Effector CD4-positive, alpha-beta T cell (primary cell): Measurements from ENCODE around the gene PRKG2.
"Not testable (repeated sequence)": the region's sequence is repeated elsewhere in the genome, so short reads cannot be mapped to it uniquely, and the experiment has no call there.

Source experiments
- DNase-seq: peaks from one replicate; pipeline ENCODE4 v3.0.0-alpha.2; 2020
- total RNA-seq: gene quantifications from one replicate; lab custom pipeline; 2026; lab: John Stamatoyannopoulos, UW

The PRKG2 gene
- 4.7 reads per million, percentile 18 among the genes with 10 or more reads in this experiment for total RNA-seq

- DNase-seq: no peak
These were observed at the start of gene PRKG2 for GRCh38 chr4:81214881-81215868. Gene PRKG2, minus strand, starts transcription at chr4:81215222. Its CDS starts 10,175 bp downstream, at chr4:81205047.

- DNase-seq: no peak
These were observed 45.5 kb upstream of the PRKG2 start for GRCh38 chr4:81260443-81261101.

- DNase-seq: no peak
These were observed 44.0 kb upstream of the PRKG2 start for GRCh38 chr4:81258841-81259550.

- DNase-seq: no peak
These were observed 42.8 kb upstream of the PRKG2 start for GRCh38 chr4:81257816-81258215.

GRCh38 chr4:81257021-81257420 lies 42.0 kb upstream of the PRKG2 start:
- no peak for DNase-seq

GRCh38 chr4:81256059-81256970 lies 41.3 kb upstream of the PRKG2 start:
- no peak for DNase-seq

- DNase-seq: no peak
These were observed 40.5 kb upstream of the PRKG2 start for GRCh38 chr4:81255524-81255923.

- no peak for DNase-seq
These were observed 35.4 kb upstream of the PRKG2 start for GRCh38 chr4:81250430-81250829.

- DNase-seq: no peak
These were observed 30.4 kb upstream of the PRKG2 start for GRCh38 chr4:81245218-81246009.

GRCh38 chr4:81237791-81238190 lies 22.8 kb upstream of the PRKG2 start:
- no peak for DNase-seq

GRCh38 chr4:81235982-81236749 lies 21.1 kb upstream of the PRKG2 start:
- no peak for DNase-seq

- DNase-seq: no peak
These were observed 12.9 kb upstream of the PRKG2 start for GRCh38 chr4:81227968-81228367.

- no peak for DNase-seq
These were observed 12.1 kb upstream of the PRKG2 start for GRCh38 chr4:81227138-81227537.

GRCh38 chr4:81225252-81225651 lies 10.2 kb upstream of the PRKG2 start:
- DNase-seq: no peak

GRCh38 chr4:81222082-81222472 lies 7.1 kb upstream of the PRKG2 start:
- DNase-seq: not testable (repeated sequence)

- no peak for DNase-seq
These were observed 6.5 kb upstream of the PRKG2 start for GRCh38 chr4:81221303-81222081.

- DNase-seq: no peak
These were observed 5.2 kb upstream of the PRKG2 start for GRCh38 chr4:81220271-81220670.

- no peak for DNase-seq
These were observed 3.2 kb upstream of the PRKG2 start for GRCh38 chr4:81218206-81218605.

- DNase-seq: no peak
These were observed 2.8 kb upstream of the PRKG2 start for GRCh38 chr4:81217779-81218178.

GRCh38 chr4:81215931-81216330 lies 909 bp upstream of the PRKG2 start:
- no peak for DNase-seq
